Lung (tissue), 12 donors: ENCODE results near the gene LYPD6B. TPM values are rescaled to one million over a fixed set of nuclear protein-coding genes. Genes with fewer than 3 reads are reported as not detected.

ENCODE experiments used
- ATAC-seq: fragments of 200-7000 bp; cut with Tn5 transposase; one replicate; pipeline ENCODE4 v1.9.1; 2020; ENCODE audit warnings: moderate number of reproducible peaks; ENCODE audit not compliant: insufficient read depth, low FRiP score
- DNase-seq, 3 donors: peaks; one replicate each; pipeline ENCODE4 v3.0.0-alpha.2; 2013 to 2017
- H3K27ac ChIP-seq, 2 donors: one replicate each; pipeline ENCODE4 v1.5.1; 2013; ENCODE audit warnings: mild to moderate bottlenecking in 2 of 2, moderate library complexity in 2 of 2, control low read depth in 1 of 2, inconsistent platforms in 1 of 2, low read depth in 1 of 2, low read length in 1 of 2
- H3K27me3 ChIP-seq, 3 donors: one replicate each; pipeline ENCODE4 v1.5.1; 2013; ENCODE audit warnings: low read length in 2 of 3; ENCODE audit not compliant: control insufficient read depth in 3 of 3, insufficient read depth in 3 of 3
- H3K36me3 ChIP-seq, 4 donors: one replicate each; pipeline ENCODE4 v1.5.1; 2013; ENCODE audit warnings: low read length in 4 of 4, mild to moderate bottlenecking in 1 of 4, moderate library complexity in 1 of 4; ENCODE audit not compliant: control insufficient read depth in 4 of 4, insufficient read depth in 4 of 4
- H3K4me1 ChIP-seq, 5 donors: one replicate each; pipeline ENCODE4 v1.5.1; 2013; ENCODE audit warnings: low read length in 5 of 5, mild to moderate bottlenecking in 2 of 5, moderate library complexity in 1 of 5; ENCODE audit not compliant: control insufficient read depth in 5 of 5, insufficient read depth in 5 of 5
- H3K4me3 ChIP-seq: one replicate; pipeline ENCODE4 v1.5.1; 2013; ENCODE audit warnings: mild to moderate bottlenecking, control low read depth, moderate library complexity
- H3K9ac ChIP-seq, 2 donors: one replicate each; pipeline ENCODE4 v1.5.1; 2013; ENCODE audit warnings: low read length in 2 of 2, control low read depth in 1 of 2; ENCODE audit not compliant: insufficient read depth in 1 of 2
- H3K9me3 ChIP-seq, 4 donors: one replicate each; pipeline ENCODE4 v1.5.1; 2013; ENCODE audit warnings: low read length in 3 of 4, mild to moderate bottlenecking in 1 of 4, moderate library complexity in 1 of 4; ENCODE audit not compliant: control insufficient read depth in 4 of 4, insufficient read depth in 3 of 4
- CTCF ChIP-seq: IDR thresholded peaks from 2 replicates; pipeline ENCODE4 v1.5.1; 2012; ENCODE audit warnings: mild to moderate bottlenecking; ENCODE audit errors: control extremely low read depth, extremely low read depth
- WGBS, 2 donors: extraction: QIAGEN DNeasy Blood & Tissue Kit; methylation state at CpG; one replicate each; pipeline ENCODE4 v1.1.7; 2013; 5-methylcytosine and 5-hydroxymethylcytosine counted together
- polyA plus RNA-seq, 2 donors: library from polyadenylated mRNA; stranded (reverse); fragments of 200-250 nt; gene quantifications; one replicate each; pipeline ENCODE4 v1.2.1, GENCODE V29; 2013
- total RNA-seq, 2 donors: library from RNA; depleted of rRNA in 1 of 2; stranded (reverse); fragments of >200 nt in 1 of 2; gene quantifications; one replicate each; pipeline ENCODE4 v1.2.1, GENCODE V29; 2014 to 2021
- donor health status: control.
- donor health status: control.
- donor health status: Bipolar disorder and iron deficiency.
- donor health status: healthy.
- donor health status: DM: yes; HTN: yes; CAD: no.

LYPD6B gene
- total and polyA plus RNA-seq, 4 donors, result 2.5 to 12.4 (median 3.4) TPM

GRCh38 chr2:149221002-149221401 is 182.5 kb downstream of the LYPD6B start:
- H3K4me3 ChIP-seq, result no peak overlapping the region
- ATAC-seq, result no peak
- H3K4me1 ChIP-seq, result peaks cover 0 to 2% (median 0%) of the 10 kb centered on the region in 5 donors
- H3K27me3 ChIP-seq, result peaks cover 0 to 4% (median 0%) of the 10 kb centered on the region in 3 donors
- 88 to 90% methylated on average over 9 of the region's 9 CpGs for WGBS, 2 donors
- H3K9me3 ChIP-seq, result peaks cover 0 to 3% (median 0%) of the 10 kb centered on the region in 4 donors
- no peak overlapping the region for H3K9ac ChIP-seq
- no peak for DNase-seq
- TF ChIP-seq CTCF, result no peak
- H3K27ac ChIP-seq, result no peak overlapping the region
- no peaks in the 10 kb centered on the region for H3K36me3 ChIP-seq

GRCh38 chr2:149221898-149222297 is 183.4 kb downstream of the LYPD6B start:
- peaks cover 0 to 4% (median 0%) of the 10 kb centered on the region in 3 donors for H3K27me3 ChIP-seq
- WGBS, 2 donors, result 51 to 64% methylated on average over 9 of the region's 9 CpGs
- DNase-seq (no peak), ATAC-seq (no peak)
- H3K36me3 ChIP-seq, result no peaks in the 10 kb centered on the region
- H3K27ac ChIP-seq, result no peak overlapping the region
- peaks cover 0 to 3% (median 0%) of the 10 kb centered on the region in 4 donors for H3K9me3 ChIP-seq
- TF ChIP-seq CTCF, result no peak
- peaks cover 0 to 2% (median 0%) of the 10 kb centered on the region in 5 donors for H3K4me1 ChIP-seq
- no peak overlapping the region for H3K4me3 ChIP-seq
- no peak overlapping the region for H3K9ac ChIP-seq

- Histone ChIP-seq H3K27ac (no peak overlapping the region), H3K36me3 (no peaks in the 10 kb centered on the region), H3K9me3 (peaks cover 0 to 3% (median 0%) of the 10 kb centered on the region in 4 donors), H3K9ac (no peak overlapping the region), H3K27me3 (peaks cover 0 to 4% (median 0%) of the 10 kb centered on the region in 3 donors), H3K4me1 (peaks cover 0 to 2% (median 0%) of the 10 kb centered on the region in 5 donors), H3K4me3 (no peak overlapping the region)
- DNase-seq, result peak in 1 of 3 donors; percentile 37
- no peak for TF ChIP-seq CTCF
- 92 to 94% methylated on average over 2 of the region's 2 CpGs for WGBS, 2 donors
- no peak for ATAC-seq
These were observed 185.1 kb downstream of the LYPD6B start for GRCh38 chr2:149223472-149224095.
